HepG2 (cell line): ENCODE data around the gene ZNF333. TPM values are rescaled to one million over a fixed set of nuclear protein-coding genes. Genes with fewer than 3 reads are reported as not detected.

Experiments
- ATF5 ChIP-seq: sonication (generic); formaldehyde crosslinking; IDR thresholded peaks from 2 replicates; pipeline ENCODE4 v1.4.0; 2020; ENCODE audit warnings: mild to moderate bottlenecking, low read depth, missing genetic modification reagents
- CSRNP2 ChIP-seq: sonication (generic); formaldehyde crosslinking; conservative IDR thresholded peaks from 2 replicates; pipeline ENCODE4 v1.8.0; 2022; ENCODE audit warnings: low read depth, missing genetic modification reagents
- KAT2B ChIP-seq: fragments of 150-350 bp; IDR thresholded peaks from 2 replicates; pipeline ENCODE4 v1.6.1; 2014; ENCODE audit warnings: low read depth, low read length, borderline replicate concordance
- PLSCR1 ChIP-seq: sonication (generic); formaldehyde crosslinking; IDR thresholded peaks from 2 replicates; pipeline ENCODE4 v1.5.0; 2020; ENCODE audit warnings: missing genetic modification reagents, mild to moderate bottlenecking, borderline replicate concordance
- PRDM10 ChIP-seq: sonication (generic); formaldehyde crosslinking; IDR thresholded peaks from 2 replicates; pipeline ENCODE4 v1.4.0; 2020; ENCODE audit warnings: low read depth, missing genetic modification reagents
- SAFB2 ChIP-seq: sonication (generic); formaldehyde crosslinking; IDR thresholded peaks from 2 replicates; pipeline ENCODE4 v1.5.1; 2020; ENCODE audit warnings: missing genetic modification reagents, low read depth, mild to moderate bottlenecking, borderline replicate concordance
- TSC22D2 ChIP-seq: sonication (generic); formaldehyde crosslinking; IDR thresholded peaks from 2 replicates; pipeline ENCODE4 v1.5.1; 2020; ENCODE audit warnings: missing genetic modification reagents, mild to moderate bottlenecking, borderline replicate concordance
- ZBTB39 ChIP-seq: sonication (generic); formaldehyde crosslinking; IDR thresholded peaks from 2 replicates; pipeline ENCODE4 v1.5.0; 2020; ENCODE audit warnings: missing genetic modification reagents
- ZBTB43 ChIP-seq: sonication (generic); formaldehyde crosslinking; conservative IDR thresholded peaks from 2 replicates; pipeline ENCODE4 v1.4.0; 2020; ENCODE audit warnings: missing genetic modification reagents
- ZNF562 ChIP-seq: sonication (generic); formaldehyde crosslinking; IDR thresholded peaks from 2 replicates; pipeline ENCODE4 v1.8.0; 2022; ENCODE audit warnings: missing genetic modification reagents, borderline replicate concordance
- polyA plus RNA-seq, 8 experiments: library from polyadenylated mRNA; depleted of rRNA in 3 of 8; stranded (reverse) in 7 of 8; unstranded in 1 of 8; fragments of >200 nt; fragmentation: Illumina TruSeq in 4 of 8; extraction: Trizol in 4 of 8; gene quantifications; 2 replicates each; pipeline versions ENCODE4 v1.2.1 to v1.2.3, GENCODE V29; 2011 to 2016; ENCODE audit warnings: low read depth in 4 of 8, missing spikeins in 1 of 8, mixed read lengths in 1 of 8; ENCODE audit not compliant: insufficient read depth in 1 of 8
- total RNA-seq, 5 experiments: library from RNA; depleted of rRNA; stranded (reverse); fragments of >200 nt; fragmentation: Illumina TruSeq; extraction: Trizol; gene quantifications; 2 replicates each; pipeline ENCODE4 v1.2.3, GENCODE V29; 2016; ENCODE audit warnings: low read depth in 1 of 5

Gene ZNF333
- total and polyA plus RNA-seq, 2 of the 13 experiments (the other 11 are each of a cell fraction or from before 2014, with no cell fraction given): 3.4 to 6.4 TPM

- no peak for TF ChIP-seq PRDM10 (CRISPR knock-in tag)
- no peak for TF ChIP-seq CSRNP2 (CRISPR knock-in tag)
- no peak for TF ChIP-seq KAT2B
- no peak for TF ChIP-seq ZBTB43 (CRISPR knock-in tag)
- TF ChIP-seq SAFB2 (CRISPR knock-in tag): no peak
- TF ChIP-seq ATF5: no peak
- no peak for TF ChIP-seq ZNF562 (CRISPR knock-in tag)
- TF ChIP-seq PLSCR1 (CRISPR knock-in tag): no peak
- TF ChIP-seq ZBTB39 (CRISPR knock-in tag): no peak
- TF ChIP-seq TSC22D2 (CRISPR knock-in tag): no peak
Measured at GRCh38 chr19:14746886-14747285, 57.0 kb downstream of the ZNF333 start (continued).
